HG02623 (cell line): ENCODE measurements around the gene H19.

Experiments used
- ATAC-seq: cut with Tn5 transposase; IDR thresholded peaks from one replicate; pipeline ENCODE4 v1.9.1; 2021; ENCODE audit warnings: moderate library complexity; ENCODE audit not compliant: unreplicated experiment

H19 gene

GRCh38 chr11:1947592-1948237 lies 49.9 kb downstream of the H19 start:
- ATAC-seq = no peak

GRCh38 chr11:1946812-1947484 lies 50.7 kb downstream of the H19 start, which contains the start of gene MRPL23:
Gene MRPL23 (plus strand): TSS chr11:1947332. CDS start chr11:1947363, 31 bp downstream.
- peak; percentile 59 for ATAC-seq
